CD1c-positive myeloid dendritic cell (primary cell): ENCODE results near the gene SEPHS1.
"Not testable (repeated sequence)": the region's sequence is repeated elsewhere in the genome, so short reads cannot be mapped to it uniquely, and the experiment has no call there.

Experiments used
- DNase-seq: peaks from one replicate; pipeline ENCODE4 v3.0.0-alpha.2; 2016; ENCODE audit errors: extremely low spot score

Gene SEPHS1, protein sequence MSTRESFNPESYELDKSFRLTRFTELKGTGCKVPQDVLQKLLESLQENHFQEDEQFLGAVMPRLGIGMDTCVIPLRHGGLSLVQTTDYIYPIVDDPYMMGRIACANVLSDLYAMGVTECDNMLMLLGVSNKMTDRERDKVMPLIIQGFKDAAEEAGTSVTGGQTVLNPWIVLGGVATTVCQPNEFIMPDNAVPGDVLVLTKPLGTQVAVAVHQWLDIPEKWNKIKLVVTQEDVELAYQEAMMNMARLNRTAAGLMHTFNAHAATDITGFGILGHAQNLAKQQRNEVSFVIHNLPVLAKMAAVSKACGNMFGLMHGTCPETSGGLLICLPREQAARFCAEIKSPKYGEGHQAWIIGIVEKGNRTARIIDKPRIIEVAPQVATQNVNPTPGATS

DNA sequence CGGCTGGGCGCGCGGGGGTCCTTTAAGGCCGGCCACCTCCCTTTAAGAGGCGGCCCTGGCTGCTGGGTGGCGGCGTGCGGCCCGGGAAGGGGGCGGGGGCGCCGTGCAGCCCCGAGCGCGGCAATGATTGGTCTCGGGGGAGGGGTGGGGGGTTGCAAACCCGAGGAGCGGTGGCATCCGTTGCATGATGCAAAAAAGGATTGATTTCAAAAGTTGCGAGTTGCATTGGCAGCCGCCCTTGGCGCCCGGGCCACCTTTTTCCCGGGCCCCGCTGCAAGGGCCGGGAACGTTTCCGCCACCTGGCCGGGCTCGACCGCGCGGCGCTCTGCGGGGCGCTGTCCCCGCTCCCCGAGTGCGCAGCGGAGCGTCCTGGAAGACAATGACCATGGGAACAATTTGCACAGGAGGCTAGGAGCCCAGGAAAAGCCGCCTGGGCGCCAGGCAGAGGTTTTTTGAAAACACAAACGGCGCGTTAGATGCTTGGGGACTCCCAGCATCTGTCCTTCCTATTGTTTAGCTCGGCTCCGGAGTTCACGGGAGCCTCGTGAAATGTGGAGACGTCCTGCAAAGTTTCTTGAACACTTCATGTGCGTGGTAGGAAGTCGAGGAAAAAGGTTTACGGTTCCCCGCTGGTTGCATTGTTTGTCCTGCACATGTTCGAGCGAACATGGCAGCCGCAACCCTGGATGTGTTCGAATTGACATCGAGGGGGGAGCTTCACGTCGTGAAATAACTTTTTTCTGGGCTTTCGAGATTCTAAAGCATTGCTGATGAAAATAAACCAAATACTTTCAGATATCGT is at the start of gene SEPHS1:
SEPHS1 (minus strand) TSS at position 78 of the 802 bp plus-strand sequence. CDS start 3,343 bp downstream, outside the sequence.
- peak; percentile 75 for DNase-seq

DNA sequence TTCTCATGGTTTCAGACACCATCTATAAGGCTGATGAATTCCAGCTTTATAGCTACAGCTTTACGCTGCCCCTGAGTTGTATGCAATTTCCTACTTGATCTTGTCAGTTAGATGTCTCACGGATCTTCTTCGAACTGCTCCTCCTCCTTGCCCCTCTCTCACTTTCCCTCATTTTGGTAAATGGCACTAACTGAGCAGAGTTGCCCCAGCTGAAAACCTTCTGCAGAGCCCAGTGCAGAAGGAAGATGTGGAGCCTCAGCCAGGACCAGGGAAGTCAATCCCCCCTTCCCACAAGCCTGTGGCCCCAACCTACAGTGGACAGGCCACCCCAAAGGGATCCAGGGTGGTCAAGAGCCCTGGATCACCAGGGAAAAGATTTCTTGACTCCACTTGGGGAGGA is 49.0 kb upstream of the SEPHS1 start:
- DNase-seq, result no peak

DNA sequence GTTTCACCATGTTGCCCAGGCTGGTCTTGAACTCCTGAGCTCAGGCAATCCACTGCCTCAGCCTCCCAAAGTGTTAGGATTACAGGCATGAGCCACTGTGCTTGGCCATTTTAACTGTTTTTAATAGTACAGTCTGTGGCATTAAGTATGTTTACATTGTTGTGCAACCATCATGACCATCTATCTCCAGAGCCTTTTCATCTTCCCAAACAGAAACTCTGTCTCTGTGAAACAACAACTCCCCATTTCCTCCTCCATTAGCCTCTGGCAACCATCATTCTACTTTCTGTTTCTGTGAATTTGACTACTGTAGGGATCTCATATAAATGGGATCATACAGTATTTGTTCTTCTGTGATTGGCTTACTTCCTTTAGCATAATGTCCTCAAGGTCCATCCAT is 48.3 kb upstream of the SEPHS1 start:
- no peak for DNase-seq

DNA sequence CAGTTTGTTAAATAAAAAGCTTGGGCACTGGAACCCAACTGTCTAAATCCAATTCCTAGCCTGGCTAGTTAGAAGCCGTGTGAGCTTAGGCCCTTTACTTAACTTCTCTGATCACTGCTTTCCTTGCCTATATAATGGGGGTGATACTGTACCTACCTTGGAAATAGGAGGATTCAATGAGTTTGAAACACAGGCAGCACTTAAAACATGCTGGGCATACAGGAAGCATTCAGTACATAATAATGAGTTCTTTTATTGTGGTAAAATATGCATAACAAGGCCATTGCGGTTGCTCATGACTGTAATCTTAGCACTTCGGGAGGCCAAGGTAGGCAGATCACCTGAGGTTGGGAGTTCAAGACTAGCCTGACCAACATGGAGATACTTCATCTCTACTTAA is 47.4 kb upstream of the SEPHS1 start:
- DNase-seq, result no peak

DNA sequence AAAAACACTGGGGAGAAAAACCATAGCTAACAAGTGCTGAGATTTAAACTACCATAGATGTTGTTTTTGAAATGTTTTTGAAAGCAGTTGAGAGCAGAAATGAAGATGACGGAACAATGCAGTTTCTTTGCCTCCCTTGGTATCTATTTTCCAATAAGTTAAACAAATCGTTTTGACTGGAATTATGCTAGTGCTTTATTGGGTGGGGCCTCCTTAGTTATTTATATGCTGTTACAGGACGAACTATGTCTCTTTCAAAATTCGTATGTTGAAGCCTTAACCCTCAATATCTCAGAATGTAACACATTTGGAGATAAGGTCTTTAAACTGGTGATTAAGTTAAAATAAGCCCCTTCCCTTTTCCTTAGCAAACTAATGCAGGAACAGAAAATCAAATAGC is 45.5 kb upstream of the SEPHS1 start:
- no peak for DNase-seq

DNA sequence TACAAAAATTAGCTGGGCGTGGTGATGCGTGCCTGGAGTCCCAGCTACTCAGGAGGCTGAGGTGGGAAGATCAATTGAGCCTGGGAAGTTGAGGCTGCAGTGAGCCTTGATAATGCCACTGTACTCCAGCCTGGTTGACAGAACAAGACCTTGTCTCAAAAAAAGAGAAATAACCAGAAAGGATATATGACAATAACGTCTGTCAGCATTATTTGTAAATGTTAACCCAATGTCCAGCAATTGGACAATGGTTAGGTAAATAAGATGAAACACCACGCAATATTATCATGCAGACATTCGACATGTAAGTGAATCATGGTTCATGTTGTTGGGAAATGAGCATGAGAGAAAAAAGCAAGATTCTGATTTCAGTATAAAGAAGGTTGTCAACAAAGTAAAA is 44.6 kb upstream of the SEPHS1 start:
- no peak for DNase-seq

DNA sequence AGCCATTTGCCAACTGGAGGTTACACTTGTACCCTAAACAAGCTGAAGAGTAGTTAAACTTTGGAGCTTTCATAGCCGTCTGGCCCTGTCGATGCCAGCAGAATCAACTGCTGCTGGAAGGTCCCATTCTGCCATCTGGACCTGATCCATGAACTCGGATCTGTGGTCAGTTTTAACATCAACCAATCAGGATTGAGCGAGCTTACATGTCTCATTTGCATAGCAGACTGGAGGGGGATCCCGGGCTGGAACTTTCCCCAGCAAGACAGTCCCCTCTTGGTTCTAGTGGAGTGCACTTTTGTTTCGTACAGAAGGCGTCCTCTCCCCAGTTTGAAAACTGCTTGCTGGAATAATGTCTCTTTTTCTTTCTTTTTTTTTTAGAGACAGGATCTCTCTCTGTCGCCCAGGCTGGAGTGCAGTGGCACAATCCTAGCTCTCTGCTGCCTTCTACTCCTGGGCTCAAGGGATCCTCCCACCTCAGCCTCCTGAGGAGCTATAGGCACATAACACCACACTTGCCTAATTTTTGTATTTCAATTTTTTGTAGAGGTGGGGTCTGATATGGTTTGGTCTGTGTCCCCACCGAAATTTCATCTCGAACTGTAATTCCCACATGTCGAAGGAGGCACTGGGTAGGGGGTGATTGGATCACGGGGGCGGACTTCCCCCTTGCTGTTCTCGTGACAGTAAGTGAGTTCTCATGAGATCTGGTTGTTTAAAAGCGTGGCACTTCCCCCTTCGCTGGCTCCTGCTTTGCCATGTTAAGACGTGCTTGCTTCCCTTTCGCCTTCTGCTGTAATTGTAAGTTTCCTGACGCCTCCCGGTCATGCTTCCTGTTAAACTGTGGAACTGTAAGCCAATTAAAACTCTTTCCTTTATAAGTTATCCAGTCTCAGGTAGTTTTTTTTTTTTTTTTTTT is 42.8 kb upstream of the SEPHS1 start:
- DNase-seq, result peak; percentile 60

DNA sequence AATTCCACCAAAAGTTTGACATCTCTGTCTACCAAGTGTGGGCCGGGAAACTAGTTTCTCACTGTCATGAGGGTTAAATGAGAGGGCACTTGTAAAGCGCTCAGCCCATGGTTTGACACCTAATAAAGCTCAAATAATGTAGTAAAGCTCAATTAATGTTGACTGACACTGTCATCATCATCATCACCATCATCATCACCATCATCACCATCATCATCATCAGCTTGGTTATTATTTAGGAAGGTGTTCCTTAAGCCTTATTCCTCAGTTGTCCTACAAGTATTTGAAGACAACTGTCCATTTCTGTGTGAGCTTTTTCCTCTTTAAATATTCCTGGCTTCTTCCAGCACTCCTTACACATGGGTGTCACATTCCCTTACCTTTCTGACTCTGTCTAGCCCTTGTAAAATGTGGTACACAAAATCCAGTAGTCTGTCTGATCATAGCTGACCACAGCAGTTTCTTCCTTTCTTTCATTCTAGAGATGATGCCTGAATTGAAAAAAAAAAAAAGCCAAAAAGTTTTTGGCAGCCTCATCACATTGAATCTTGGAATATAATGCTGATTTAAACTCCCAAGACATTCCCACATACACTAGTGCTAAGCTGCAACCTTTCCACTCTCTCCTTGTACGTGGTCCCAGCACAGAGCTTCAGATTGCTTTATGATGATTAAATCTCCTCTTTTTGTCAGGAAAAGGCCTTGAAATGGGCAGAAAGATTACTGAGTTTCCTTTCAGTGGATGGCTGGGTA is 40.6 kb upstream of the SEPHS1 start:
- no peak for DNase-seq

DNA sequence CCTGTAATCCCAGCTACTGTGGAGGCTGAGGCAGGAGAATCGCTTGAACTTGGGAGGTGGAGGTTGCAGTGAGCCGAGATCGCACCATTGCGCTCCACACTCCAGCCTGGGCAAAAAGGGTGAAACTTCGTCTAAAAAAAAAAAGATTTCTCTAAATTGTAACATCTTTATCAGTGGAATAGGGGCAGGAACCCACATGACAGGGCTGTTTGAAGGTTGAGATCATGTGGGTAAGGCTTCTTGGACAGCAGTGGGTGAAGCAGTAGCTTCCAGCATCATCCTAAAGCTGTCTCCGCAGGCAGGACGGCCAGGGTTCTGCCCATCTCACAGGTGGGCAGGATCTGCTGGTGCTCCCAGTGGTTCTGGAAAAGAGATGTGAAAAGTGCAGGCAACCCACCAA is 37.9 kb upstream of the SEPHS1 start:
- DNase-seq, result no peak

DNA sequence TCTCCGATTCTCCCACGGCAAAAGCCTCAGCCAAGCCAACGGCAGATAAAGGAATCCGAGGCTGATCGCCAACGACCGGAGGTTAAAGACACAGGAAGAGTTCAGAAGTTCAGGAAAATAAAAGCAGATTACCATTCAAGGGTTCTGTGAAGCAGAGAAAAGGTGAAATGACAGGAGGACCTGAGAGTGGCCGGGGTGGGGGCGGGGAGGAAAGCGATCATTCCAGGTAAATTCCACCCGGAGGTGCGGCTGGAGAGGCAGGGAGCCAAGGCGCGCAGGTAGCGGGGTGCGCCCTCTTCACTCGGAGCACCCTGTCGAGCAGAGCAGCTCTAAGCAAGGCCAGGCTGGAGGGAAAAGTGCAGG is 35.3 kb upstream of the SEPHS1 start:
- no peak for DNase-seq

DNA sequence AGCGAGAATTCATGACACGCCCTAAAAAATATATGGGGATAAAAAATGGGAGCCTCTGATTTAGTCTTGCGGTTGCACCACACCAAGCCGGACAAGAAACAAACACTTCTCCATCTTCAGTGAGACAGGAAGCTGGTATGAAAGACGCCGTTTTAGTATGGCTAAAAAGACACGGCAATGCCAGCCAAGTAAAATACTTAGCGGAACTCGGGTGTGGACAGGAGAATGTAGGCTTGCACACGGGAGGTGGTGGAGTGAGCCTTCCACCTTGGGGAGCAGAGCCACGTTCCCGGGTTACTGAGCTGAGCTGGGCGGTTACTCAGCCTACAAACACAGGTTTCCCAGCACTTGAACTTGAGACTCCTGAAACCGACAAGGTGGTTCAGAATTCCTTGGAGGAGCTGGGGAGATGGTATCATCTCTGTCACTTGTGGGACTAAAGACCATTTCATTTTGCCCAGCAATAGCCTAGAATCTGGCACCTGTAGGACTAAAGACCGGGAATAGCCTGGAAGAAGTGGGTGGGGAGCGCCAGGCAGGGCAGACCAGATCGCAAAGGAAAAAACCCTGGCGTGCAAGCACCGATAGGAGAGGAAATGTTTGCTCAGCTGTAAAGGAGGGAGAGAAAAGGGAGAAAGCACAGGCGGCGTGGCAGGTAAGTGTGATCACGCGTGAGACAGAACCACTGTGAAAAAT is 34.8 kb upstream of the SEPHS1 start:
- peak; percentile 13 for DNase-seq

DNA sequence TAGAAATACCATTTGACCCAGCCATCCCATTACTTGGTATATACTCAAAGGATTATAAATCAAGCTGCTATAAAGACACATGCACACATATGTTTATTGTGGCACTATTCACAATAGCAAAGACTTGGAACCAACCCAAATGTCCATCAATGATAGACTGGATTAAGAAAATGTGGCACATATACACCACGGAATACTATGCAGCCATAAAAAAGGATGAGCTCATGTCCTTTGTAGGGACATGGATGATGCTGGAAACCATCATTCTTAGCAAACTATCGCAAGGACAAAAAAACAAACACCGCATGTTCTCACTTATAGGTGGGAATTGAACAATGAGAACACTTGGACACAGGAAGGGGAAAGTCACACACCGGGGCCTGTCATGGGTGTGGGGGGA is 31.0 kb upstream of the SEPHS1 start:
- not testable (repeated sequence) for DNase-seq

DNA sequence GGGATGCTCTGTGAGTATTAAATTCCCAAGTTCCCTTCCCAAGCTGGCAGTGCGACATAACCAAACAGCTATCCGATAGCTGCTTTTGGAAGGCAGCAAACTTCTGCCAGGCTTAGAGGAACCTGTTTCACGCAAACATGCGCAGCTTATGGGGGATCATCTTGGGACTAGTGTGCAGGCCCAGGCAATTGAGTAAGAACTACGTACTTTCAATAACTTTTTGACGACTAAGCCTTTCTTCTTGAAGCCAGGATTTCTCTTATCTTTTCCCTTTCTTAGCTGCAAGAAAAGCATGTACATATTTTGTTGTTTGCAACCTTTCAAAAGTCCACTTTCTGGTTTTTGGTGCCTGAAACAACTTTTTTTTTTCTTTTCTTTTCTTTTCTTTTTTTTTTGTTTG is 28.7 kb upstream of the SEPHS1 start:
- no peak for DNase-seq

DNA sequence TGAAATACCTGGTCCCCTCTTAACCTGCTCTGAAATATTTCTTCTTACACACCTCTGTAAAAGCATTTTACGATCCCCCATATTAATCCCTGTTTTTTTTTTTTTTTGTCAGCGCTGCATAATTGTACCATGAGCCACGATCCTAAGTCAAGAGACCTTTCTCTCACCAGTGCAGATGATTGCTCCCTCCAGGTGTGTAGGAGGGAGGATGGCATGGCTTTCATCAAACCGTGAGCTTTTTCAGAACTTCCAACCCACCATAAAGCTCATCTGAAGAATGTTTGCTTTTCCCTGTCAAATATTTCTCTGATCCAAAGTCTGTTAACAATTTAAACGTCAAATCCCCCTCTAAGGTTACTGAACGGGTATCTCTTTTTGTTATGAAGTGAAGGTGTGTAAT is 28.2 kb upstream of the SEPHS1 start:
- DNase-seq, result no peak

DNA sequence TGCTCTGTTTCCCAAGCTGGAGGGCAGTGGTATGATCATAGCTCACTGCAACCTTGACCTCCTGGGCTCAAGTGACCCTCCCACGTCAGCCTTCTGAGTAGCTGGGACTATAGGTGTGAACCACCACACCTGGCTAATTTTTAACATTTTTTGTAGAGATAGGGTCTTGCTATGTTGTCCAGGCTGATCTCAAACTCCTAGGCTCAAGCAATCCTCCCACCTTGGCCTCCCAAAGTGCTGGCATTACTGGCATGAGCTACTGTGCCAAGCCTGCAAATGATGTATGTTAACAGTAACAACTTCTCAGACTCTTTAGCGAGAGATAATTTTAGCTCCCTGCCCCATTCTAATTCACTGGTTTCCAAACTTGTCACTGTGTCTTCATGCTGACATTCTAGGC is 27.7 kb upstream of the SEPHS1 start:
- DNase-seq, result no peak

DNA sequence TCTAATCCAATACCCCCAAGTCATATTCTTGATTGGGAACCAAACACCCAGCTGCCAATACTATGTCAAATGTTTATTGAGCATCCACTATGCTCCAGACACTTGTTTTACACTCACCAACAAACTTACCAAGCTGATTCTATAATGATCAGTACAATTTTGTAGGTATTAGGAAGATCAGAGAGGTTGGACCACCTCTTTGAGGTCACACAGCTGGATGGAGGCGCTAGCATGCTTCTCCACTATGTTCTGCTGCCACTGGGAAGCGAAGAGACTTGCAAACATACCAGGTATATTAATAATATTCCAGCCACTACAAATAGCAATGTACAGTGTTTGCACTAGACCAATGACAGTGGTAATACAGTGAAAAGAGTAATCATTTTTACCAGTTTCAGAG is 25.6 kb upstream of the SEPHS1 start:
- DNase-seq, result no peak

DNA sequence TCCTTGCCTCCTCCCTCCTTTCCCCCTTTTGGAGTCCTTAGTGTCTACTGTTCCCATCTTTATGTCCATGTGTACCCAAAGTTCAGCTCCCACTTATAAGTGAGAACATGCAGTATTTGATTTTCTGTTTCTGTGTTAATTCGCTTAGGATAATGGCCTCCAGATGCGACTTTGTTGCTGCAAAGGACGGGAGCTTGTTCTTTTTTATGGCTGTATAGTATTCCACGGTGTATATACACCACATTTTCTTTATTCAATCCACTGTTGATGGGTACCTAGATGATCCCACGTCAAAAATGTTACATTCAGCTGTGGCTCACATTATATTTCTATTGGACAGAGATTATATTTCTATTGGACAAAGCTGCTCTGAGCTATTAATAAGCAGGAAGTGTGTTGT is 24.4 kb upstream of the SEPHS1 start:
- no peak for DNase-seq

DNA sequence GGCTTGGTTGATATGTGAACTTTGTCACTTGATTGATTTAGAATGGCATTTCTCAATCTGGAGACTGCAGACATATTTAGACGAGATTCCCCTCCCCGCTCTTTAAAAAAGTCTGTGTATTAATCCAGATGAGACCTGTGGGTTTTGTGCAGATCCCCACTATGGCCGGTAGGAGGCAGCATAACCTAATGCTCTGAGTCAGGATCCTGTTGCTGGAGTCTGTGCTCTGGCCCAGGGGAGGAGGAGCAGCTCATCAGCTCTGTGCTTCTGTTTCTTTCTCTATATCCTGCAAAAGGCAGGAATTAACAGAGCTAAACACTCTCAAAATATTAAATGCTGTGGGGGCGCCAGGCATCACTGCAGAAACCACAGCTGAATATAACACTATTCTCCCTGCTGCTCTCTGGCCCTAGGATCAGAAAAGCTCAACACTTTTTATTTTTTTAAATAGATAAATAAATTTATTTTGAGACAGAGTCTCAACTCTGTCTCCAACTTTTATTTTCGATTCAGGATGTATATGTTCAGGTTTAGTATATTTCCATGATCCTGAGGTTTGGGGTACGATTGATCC is 23.9 kb upstream of the SEPHS1 start:
- peak; percentile 90 for DNase-seq

DNA sequence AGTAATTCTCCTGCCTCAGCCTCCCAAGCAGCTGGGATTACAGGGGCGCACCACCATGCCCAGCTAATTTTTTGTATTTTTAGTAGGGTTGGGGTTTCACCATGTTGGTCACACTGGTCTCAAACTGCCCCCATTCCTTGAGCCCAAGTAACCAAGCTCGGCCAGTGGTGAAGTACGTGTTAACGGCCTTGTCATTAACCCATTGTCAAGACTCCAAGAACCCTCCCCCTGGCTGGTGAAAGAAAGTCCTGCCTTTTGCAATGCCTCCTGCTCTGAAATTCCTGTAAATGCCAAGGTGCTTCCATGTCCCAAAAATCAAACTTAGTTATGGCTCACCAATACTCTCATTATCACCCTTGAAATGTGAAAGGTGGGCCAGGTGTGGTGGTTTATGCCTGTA is 18.8 kb upstream of the SEPHS1 start:
- no peak for DNase-seq

DNA sequence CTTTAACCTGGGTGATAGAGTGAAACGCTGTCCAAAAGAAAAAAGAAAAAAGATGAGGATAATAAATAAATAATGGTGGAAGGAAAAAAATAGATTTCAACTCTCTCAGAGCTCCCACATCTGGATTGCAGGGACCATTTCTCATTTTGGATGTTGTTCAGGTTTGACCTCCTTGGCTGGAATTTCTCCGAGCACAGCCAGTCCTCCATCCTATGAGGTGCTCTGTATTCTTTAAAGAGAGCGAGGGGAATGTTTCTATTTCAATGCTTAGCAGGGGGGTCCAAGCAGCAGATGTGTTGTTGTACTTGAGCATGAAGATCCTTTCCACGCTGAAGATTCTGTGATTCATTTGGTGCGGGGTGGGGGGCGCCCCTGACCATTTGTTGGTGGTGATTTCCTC is 17.7 kb upstream of the SEPHS1 start:
- DNase-seq, result no peak

DNA sequence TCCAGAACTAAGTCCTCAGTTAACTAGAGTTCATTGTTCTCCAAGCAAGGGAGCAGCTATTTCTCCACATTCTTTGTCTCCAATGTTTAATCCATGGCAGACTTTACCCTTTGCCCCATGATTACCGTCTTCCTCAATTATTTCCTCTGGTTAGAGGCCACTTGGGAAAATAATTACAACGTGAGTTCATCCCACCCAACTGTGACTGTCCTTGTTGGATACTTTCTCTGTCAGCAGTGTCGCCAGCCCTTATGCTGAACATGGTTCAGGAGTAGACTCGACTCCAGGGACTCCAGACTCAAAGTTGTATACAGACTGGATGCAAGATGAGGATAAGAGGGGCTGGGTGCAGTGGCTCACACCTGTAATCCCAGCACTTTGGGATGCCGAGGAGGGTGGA is 17.1 kb upstream of the SEPHS1 start:
- DNase-seq, result no peak
